GM21390 (cell line): Measurements from ENCODE around the gene PELI2.

Experiments used
- ATAC-seq: cut with Tn5 transposase; IDR thresholded peaks from one replicate; pipeline ENCODE4 v1.9.1; 2021; ENCODE audit not compliant: unreplicated experiment

Gene PELI2

DNA sequence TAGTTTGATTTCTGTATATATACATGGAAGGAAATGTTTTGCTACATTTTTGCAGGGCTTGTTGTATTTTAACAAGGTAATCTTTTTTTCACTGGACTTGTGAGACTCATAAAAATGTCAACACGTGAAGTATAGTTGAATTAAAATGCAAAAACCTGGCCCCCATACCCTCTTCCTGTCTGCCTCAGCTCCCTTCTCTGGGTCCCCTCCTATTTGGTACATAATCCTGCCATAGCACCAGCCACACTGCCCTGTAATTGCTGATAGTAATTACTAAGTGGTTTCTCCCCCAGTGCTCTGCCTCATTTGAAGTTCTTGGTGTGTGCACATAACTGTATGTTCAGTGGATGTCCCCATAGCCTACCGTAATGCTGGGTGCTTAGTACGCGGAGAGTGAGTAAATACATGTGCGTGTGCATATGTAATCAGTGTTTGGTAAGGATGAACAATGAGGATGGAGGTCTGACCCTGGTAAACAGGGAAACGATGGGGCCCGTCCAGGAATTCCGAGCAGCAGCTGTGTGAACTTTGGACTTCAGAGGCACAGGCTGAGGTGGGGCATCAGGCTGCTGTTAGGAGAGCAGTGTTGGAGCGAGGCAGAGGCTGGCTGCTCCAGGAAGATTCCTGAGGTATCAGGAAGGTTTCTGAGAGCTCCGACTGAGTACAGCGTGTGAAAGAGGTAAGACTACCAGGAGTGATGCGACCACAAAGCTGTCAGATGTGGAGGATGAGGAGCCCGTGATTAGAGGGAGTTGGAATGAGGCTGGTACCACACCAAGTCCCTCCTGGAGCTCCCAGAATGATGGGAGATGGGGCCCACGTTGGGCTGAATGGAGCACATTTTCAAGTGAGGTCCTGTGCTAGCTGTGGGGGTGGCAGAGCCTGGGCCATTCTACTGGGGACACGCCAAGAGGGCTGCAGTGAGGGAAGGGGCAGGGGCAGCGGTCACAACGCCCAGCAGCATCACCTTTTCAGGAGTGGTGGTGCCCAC, 106.8 kb downstream of the PELI2 start:
- ATAC-seq = no peak

GRCh38 chr14:56235388-56235787, 117.2 kb downstream of the PELI2 start:
- no peak for ATAC-seq

DNA sequence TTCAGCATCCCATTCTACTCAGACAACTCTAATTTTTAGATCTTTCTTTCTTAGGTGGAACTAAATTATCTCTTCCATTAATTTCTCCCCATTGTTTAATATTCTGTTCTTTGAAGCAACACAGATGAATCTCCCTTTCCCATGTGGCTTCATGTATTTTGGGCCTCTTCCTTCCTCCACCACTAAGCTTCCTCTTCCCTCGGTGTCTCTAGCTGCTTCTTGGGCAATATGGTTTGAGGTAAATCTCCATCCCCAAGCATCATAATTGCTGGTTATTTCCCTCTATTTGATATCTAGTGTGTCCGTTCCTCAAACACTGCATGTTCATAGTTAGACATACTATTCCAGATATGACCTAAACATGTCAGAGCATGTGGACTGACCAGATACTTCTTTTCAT, 119.2 kb downstream of the PELI2 start:
- ATAC-seq = no peak

- no peak for ATAC-seq
Measured at GRCh38 chr14:56241461-56241860, 123.2 kb downstream of the PELI2 start.

- ATAC-seq = no peak
Measured at GRCh38 chr14:56243110-56243509, 124.9 kb downstream of the PELI2 start.

DNA sequence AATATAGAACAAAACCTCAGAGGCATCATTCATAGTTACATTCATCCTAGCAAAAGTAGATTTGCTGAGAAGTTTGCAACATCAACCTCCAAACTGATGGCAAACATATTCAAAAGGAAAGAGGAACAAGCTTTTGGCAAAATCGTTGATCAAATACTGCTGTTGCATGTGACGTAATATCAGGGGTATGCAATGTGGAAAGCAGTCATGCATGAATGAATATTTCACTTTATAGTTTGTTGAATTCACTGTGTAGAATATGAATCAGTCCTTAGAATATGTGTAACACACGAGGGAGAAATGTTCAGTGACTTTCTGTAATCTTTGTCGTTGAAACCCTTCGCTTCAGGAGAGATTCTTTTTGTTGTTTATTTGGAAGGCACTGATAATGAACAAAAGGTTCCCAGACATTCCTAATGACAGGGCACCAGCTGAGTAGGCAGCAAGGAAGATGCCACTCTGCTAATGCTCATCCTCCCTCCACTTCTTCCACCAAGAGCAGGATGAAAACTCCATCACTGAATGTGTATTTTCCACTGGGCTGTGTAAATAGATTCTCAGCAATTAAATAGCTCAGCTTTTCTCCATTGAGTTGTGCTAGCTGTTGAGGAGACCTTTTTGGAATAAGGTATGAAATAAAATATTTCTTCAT, 126.1 kb downstream of the PELI2 start:
- no peak for ATAC-seq

GRCh38 chr14:56247495-56248200, 129.4 kb downstream of the PELI2 start:
- ATAC-seq = no peak

GRCh38 chr14:56248442-56248841, 130.2 kb downstream of the PELI2 start:
- no peak for ATAC-seq

DNA sequence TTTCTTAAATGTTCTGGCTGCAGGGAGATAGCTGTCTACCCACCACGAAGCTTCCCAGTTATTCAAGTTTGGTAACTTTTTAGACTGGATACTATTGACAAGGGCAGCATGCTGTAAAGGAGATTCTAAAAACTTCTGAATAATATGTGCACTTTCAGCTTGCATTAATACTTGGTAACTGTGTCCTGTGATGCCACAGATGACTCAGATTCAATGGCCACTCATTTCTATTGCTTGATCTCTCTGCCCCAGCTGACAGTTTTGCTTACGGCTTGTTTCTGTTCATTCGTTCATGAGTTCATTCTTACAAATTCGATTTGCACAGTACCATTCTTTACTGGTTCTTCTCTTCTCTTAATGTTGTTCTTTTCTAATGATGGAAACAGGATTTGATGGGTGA, 142.8 kb downstream of the PELI2 start:
- no peak for ATAC-seq

- ATAC-seq = no peak
Measured at GRCh38 chr14:56262530-56262929, 144.3 kb downstream of the PELI2 start.

GRCh38 chr14:56268039-56268438, 149.8 kb downstream of the PELI2 start:
- no peak for ATAC-seq

DNA sequence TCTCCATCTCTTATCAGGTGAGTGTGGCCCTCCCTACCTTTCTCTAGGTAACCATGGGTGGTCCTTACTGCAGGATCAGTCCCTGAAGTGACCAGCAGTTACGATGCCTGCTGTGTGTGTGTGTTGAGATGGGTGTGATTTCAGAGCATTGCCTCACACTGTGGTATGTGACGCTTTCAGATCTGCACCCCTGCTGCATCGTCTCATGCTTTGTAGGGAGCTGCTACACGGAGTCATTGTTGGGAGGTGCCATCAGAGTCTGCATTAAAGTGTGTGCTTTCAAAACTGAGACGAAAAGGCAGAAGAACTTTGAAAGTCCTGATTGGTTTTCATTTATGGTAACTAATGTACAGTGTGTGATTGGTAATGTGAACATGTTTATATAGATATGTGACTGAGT, 150.5 kb downstream of the PELI2 start:
- ATAC-seq = no peak

- ATAC-seq = no peak
Measured at GRCh38 chr14:56270921-56271320, 152.7 kb downstream of the PELI2 start.

- no peak for ATAC-seq
Measured at GRCh38 chr14:56271970-56272369, 153.8 kb downstream of the PELI2 start.

DNA sequence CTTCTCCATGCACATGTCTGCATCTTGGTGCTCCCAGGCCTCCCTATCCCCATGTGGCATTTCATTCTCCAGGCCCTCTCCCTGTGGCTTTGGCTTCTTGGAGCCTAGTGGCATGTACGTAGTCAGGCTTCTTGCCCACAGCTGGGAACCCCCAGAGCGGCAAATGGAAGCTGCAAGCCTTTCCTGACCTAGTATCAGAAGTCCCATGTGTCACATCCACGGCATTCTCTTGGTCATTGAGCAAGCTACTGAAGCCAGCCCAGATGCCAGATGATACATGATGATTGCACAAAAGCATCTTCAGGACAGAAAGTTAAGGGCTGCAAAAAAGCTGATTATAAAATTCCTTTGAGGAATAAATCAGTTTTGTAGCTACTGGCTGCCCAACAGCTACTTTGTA, 154.9 kb downstream of the PELI2 start:
- ATAC-seq = no peak

GRCh38 chr14:56273951-56274350, 155.7 kb downstream of the PELI2 start:
- no peak for ATAC-seq

GRCh38 chr14:56274556-56274955, 156.3 kb downstream of the PELI2 start:
- ATAC-seq = no peak

- no peak for ATAC-seq
Measured at GRCh38 chr14:56276108-56276507, 157.9 kb downstream of the PELI2 start.

DNA sequence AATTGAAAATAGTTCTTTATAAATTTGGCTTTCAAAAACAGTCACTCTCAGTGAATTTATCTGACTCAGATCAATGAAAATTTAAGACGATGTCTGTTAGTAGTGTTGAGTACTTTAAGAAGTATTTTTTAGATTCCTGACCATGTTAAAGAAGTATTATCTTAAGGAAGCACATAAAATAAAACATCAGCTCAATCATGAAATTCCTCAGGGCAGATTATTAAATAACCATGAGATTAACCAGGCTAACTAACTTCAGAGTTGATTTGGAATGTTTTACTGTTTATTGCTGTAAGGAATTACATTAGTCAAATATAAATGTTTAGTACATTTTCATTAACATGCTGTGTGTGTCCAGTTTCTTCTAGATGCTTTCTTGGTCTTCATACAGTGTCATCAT, 160.2 kb downstream of the PELI2 start:
- no peak for ATAC-seq

- no peak for ATAC-seq
Measured at GRCh38 chr14:56280843-56281242, 162.6 kb downstream of the PELI2 start.

DNA sequence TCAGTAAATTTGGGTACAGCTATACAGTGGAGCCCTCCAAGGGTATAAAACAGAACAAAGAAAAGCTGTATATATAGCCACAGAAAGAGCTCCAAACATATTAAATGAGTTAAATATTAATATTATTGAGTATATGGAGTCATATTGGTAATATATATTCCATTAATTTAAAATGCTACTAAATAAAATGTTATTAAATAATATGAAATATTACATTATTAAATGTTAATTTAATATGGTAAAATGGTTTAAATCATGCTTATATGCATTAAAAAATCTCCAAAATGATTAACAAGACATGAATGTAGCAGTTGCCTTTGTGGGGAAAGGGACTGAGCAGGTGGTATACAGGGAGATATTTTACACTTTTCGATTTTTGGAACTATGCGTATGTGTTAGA, 164.0 kb downstream of the PELI2 start:
- no peak for ATAC-seq

DNA sequence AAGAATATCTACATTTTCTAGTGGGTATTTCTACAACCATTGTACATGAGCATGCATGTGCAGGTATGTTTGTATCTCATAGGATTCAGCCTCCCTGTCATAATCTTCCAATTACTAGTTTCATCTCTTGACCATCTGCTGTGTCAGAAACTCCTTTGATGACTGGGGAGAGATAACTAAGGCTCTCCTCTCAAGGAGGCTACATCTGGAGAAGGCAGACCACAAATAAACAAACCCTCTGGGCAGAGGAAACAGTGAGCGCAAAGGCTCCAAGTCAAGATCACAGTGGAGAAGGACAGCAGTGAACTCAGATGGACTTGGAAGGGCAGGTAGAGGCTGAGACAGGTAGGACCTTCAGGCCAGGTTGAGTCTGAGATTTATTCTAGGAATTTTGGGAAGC, 166.4 kb downstream of the PELI2 start:
- no peak for ATAC-seq
